Caco-2 (cell line): ENCODE data around the gene ZNF503. TPM values are rescaled to one million over a fixed set of nuclear protein-coding genes. Genes with fewer than 3 reads are reported as not detected.

Experiments used
- BruUV-seq: library from RNA; stranded (reverse); fragments of 400-500 nt; replicated peaks from 2 replicates; lab custom pipeline; 2021; lab: Mats Ljungman, UMichigan
- CTCF ChIA-PET: fragments of 300-600 bp; sonication (Branson Sonifier 250); formaldehyde crosslinking; loops from one replicate; lab custom pipeline; 2022; ENCODE audit warnings: antibody characterized with exemption; lab: Charles Lee
- POLR2A ChIA-PET: fragments of 300-600 bp; sonication (Branson Sonifier 250); formaldehyde crosslinking; loops from one replicate; lab custom pipeline; 2022; ENCODE audit warnings: antibody characterized with exemption; lab: Charles Lee
- DNase-seq, 2 experiments: peaks; one replicate each; pipeline versions ENCODE4 v3.0.0 to v3.0.0-alpha.2; 2020 to 2022
- H3K27me3 ChIP-seq: replicated peaks from 2 replicates; pipeline ENCODE4 v1.6.0; 2011; ENCODE audit warnings: low read length; ENCODE audit not compliant: control insufficient read depth, insufficient read depth
- H3K36me3 ChIP-seq: 2 replicates; pipeline ENCODE4 v1.5.1; 2011; ENCODE audit warnings: low read length; ENCODE audit not compliant: control insufficient read depth, insufficient read depth
- H3K4me1 ChIP-seq: fragments of 250-450 bp; sonication (Bioruptor Pico); 2 replicates; pipeline ENCODE4 v1.5.1; 2020; ENCODE audit warnings: mild to moderate bottlenecking
- H3K4me3 ChIP-seq: 2 replicates; pipeline ENCODE4 v1.5.1; 2011; ENCODE audit warnings: low read depth, mild to moderate bottlenecking, control low read depth, low read length
- H3K9me3 ChIP-seq: fragments of 250-450 bp; sonication (Bioruptor Pico); 2 replicates; pipeline ENCODE4 v1.5.1; 2020; ENCODE audit warnings: mild to moderate bottlenecking, moderate library complexity
- H3K27ac Mint-ChIP-seq: one replicate; pipeline ENCODE4 v1.8.0; 2022; ENCODE audit warnings: mixed read lengths; ENCODE audit not compliant: unreplicated experiment
- H3K27me3 Mint-ChIP-seq: one replicate; pipeline ENCODE4 v1.8.0; 2022; ENCODE audit warnings: mixed read lengths; ENCODE audit not compliant: insufficient read depth, unreplicated experiment
- H3K36me3 Mint-ChIP-seq: one replicate; pipeline ENCODE4 v1.8.0; 2022; ENCODE audit warnings: mild to moderate bottlenecking, mixed read lengths; ENCODE audit not compliant: insufficient read depth, unreplicated experiment
- H3K4me1 Mint-ChIP-seq: one replicate; pipeline ENCODE4 v1.8.0; 2022; ENCODE audit warnings: low read depth, mixed read lengths; ENCODE audit not compliant: unreplicated experiment
- H3K4me3 Mint-ChIP-seq: one replicate; pipeline ENCODE4 v1.8.0; 2022; ENCODE audit warnings: mild to moderate bottlenecking, moderate library complexity, mixed read lengths; ENCODE audit not compliant: unreplicated experiment
- H3K9me3 Mint-ChIP-seq: one replicate; pipeline ENCODE4 v1.8.0; 2022; ENCODE audit warnings: mixed read lengths; ENCODE audit not compliant: unreplicated experiment
- intact Hi-C: fragments of 100-400 bp; cut with micrococcal nuclease; formaldehyde crosslinking; loops from one replicate; pipeline ENCODE4 v1.10.0; 2022; ENCODE audit not compliant: unreplicated experiment
- total RNA-seq: library from RNA; stranded (reverse); gene quantifications from 2 replicates; pipeline ENCODE4 v1.2.3, GENCODE V29; 2022
- TF ChIP-seq, protein P1 (sequence below), 2 experiments: fragments of 200-600 bp in 1 of 2; IDR thresholded peaks; 1 replicate in 1 of 2; 2 replicates in 1 of 2; pipeline versions ENCODE4 v1.5.1 to v1.8.0; 2011 to 2022; ENCODE audit warnings: antibody characterized with exemption in 1 of 2, control low read depth in 1 of 2, inconsistent platforms in 1 of 2, low read depth in 1 of 2, low read length in 1 of 2, mild to moderate bottlenecking in 1 of 2, moderate library complexity in 1 of 2; ENCODE audit not compliant: insufficient read depth in 1 of 2, severe bottlenecking in 1 of 2, unreplicated experiment in 1 of 2

ZNF503 gene
- total RNA-seq, 1 experiment from 2014 or later: 35.5 TPM

DNA sequence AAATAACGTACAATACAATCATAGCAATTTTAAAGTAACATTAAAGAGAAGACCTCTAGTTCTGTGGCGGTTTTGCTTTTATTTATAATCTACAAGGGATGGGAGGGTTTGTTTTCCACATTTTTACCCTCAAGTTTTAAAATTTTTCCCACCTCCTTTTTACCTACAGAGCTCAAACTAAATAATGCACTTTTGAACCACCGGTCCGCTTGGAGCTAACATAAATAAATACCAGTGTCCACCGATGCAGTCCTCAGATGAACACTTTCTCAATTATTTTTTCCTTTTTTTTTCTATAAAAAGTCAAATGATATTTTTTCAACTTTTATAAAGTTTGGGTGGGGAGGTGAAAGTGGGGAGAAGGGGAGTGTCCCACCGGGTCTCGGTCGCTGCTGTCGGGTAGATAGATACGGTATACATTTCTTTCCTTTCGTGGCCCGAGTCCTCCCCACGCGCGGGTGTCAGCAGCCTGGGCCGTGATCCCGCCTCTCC is 3.3 kb downstream of the ZNF503 start:
- no peaks in the 10 kb centered on the region for H3K27me3 ChIP-seq
- H3K27ac Mint-ChIP-seq: no peak overlapping the region
- no peak overlapping the region for H3K4me3 ChIP-seq
- H3K36me3 Mint-ChIP-seq: peaks cover 84% of the 10 kb centered on the region
- TSS peak; percentile 36 for BruUV-seq
- H3K27me3 Mint-ChIP-seq: no peaks in the 10 kb centered on the region
- DNase-seq: no peak
- no peak overlapping the region for H3K4me3 Mint-ChIP-seq
- H3K36me3 ChIP-seq: peaks cover 5% of the 10 kb centered on the region
- no peaks in the 10 kb centered on the region for H3K9me3 Mint-ChIP-seq
- TF ChIP-seq, protein P1, sequence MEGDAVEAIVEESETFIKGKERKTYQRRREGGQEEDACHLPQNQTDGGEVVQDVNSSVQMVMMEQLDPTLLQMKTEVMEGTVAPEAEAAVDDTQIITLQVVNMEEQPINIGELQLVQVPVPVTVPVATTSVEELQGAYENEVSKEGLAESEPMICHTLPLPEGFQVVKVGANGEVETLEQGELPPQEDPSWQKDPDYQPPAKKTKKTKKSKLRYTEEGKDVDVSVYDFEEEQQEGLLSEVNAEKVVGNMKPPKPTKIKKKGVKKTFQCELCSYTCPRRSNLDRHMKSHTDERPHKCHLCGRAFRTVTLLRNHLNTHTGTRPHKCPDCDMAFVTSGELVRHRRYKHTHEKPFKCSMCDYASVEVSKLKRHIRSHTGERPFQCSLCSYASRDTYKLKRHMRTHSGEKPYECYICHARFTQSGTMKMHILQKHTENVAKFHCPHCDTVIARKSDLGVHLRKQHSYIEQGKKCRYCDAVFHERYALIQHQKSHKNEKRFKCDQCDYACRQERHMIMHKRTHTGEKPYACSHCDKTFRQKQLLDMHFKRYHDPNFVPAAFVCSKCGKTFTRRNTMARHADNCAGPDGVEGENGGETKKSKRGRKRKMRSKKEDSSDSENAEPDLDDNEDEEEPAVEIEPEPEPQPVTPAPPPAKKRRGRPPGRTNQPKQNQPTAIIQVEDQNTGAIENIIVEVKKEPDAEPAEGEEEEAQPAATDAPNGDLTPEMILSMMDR (IDR thresholded peaks at IDR 0.05; ENCODE audit: insufficient read depth in 1 of 2, low read depth in 1 of 2, low read length in 1 of 2, severe bottlenecking in 1 of 2, unreplicated experiment in 1 of 2): no peak
- ChIA-PET CTCF (no interaction called here), POLR2A (no interaction called here)
- intact Hi-C loops: no loop called here
- no peaks in the 10 kb centered on the region for H3K4me1 ChIP-seq
- peaks cover 7% of the 10 kb centered on the region for H3K4me1 Mint-ChIP-seq
- no peaks in the 10 kb centered on the region for H3K9me3 ChIP-seq

DNA sequence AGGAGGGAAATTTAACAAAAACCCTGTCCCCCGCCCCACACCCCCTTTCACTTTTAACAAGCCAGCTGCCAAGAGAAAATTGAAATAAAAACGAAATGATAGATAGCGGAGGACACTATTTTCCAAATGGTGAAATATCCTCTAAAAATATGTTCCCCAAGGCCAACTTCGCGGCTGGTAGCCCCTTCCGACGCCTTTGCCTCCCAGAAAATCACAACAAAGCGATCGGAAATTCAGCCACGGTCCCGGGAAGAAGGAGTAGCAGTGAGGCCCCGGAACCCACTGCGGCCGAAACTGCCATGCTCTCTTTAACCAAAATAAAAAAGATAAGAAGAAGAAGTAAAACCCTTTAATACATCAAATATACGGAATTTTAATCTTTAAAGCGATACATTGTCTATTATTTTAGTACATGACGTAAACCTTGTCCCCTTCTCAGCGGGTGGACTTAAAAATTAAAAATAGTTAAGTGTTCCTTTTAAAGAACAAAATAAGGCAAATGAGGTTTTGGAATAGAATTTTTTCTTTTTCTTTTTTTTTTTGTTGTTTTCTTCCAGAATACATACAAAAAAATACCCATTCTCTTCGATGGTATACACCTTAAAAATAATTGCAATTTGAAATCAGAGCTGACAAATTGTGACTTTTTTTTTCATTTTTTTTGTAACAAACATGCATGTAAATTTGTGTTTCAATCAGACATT is 3.9 kb downstream of the ZNF503 start:
- CTCF ChIA-PET: no interaction called here
- H3K4me1 Mint-ChIP-seq: peaks cover 7% of the 10 kb centered on the region
- peaks cover 86% of the 10 kb centered on the region for H3K36me3 Mint-ChIP-seq
- BruUV-seq: no TSS peak
- no peak for DNase-seq
- Histone ChIP-seq H3K4me3 (no peak overlapping the region), H3K36me3 (peaks cover 5% of the 10 kb centered on the region), H3K4me1 (no peaks in the 10 kb centered on the region), H3K9me3 (no peaks in the 10 kb centered on the region), H3K27me3 (no peaks in the 10 kb centered on the region)
- H3K27me3 Mint-ChIP-seq: no peaks in the 10 kb centered on the region
- POLR2A ChIA-PET: no interaction called here
- peak overlapping the region; percentile 5 for H3K4me3 Mint-ChIP-seq
- intact Hi-C loops: no loop called here
- no peaks in the 10 kb centered on the region for H3K9me3 Mint-ChIP-seq
- TF ChIP-seq, protein P1 (IDR thresholded peaks at IDR 0.05; ENCODE audit: insufficient read depth in 1 of 2, low read depth in 1 of 2, low read length in 1 of 2, severe bottlenecking in 1 of 2, unreplicated experiment in 1 of 2): no peak
- H3K27ac Mint-ChIP-seq: no peak overlapping the region

DNA sequence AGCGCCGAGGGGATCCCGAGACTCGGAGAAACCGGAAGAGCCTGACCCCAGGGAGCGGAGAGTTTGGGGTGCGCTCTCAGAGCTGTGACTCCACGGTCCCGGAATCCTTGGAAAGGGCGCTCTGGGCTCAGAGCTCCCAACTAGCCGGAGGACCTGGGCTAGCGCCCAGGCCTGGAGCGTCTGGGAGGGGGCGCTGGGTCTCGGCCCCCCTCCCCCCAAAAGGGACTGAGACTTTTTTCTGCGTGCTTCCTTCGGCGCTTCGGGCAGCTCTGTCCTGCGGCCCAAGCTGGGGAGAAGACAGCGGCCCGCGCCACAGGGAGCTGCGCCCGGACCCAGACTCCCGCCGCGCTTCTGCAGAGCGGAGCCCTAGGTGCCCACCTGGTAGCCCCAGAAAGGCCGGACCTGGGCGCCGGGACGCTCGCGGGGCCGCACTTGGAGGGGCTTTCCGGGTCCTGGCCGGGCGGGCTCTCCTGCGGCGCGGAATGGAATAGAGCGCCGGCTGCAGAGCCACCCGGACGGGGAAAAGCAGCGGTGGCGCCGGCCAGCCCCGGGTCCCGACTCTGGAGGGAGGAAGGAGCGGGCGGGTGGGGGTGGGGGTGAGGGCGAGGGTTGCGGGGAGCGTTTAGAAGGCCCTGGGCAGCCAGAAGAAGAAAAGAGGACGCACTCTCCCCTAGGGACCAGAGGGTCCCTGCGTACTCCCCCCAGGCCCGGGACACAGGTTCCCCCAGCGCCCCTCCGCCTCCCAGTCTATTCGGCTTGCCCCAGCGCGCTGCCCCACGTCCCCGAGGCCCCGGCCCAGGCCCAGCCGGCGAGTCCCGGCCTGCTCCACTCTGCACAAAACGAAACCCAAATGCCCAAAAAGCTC is 4.7 kb downstream of the ZNF503 start:
- Mint-ChIP-seq H3K27ac (no peak overlapping the region), H3K4me1 (peaks cover 7% of the 10 kb centered on the region), H3K27me3 (no peaks in the 10 kb centered on the region), H3K36me3 (peaks cover 78% of the 10 kb centered on the region), H3K4me3 (peak overlapping the region; percentile 5), H3K9me3 (no peaks in the 10 kb centered on the region)
- Histone ChIP-seq H3K9me3 (no peaks in the 10 kb centered on the region), H3K4me1 (no peaks in the 10 kb centered on the region), H3K36me3 (peaks cover 5% of the 10 kb centered on the region), H3K27me3 (no peaks in the 10 kb centered on the region), H3K4me3 (no peak overlapping the region)
- intact Hi-C loops: no loop called here
- POLR2A ChIA-PET: no interaction called here
- TF ChIP-seq, protein P1 (IDR thresholded peaks at IDR 0.05; ENCODE audit: insufficient read depth in 1 of 2, low read depth in 1 of 2, low read length in 1 of 2, severe bottlenecking in 1 of 2, unreplicated experiment in 1 of 2): no peak
- CTCF ChIA-PET: no interaction called here
- BruUV-seq: no TSS peak
- no peak for DNase-seq
